Activated T-helper 17 cell treated with anti-CD3 and anti-CD28 coated beads, Interleukin-2, amount 50 U/mL, for 72 hours (primary cell): ENCODE measurements around the gene ESR1. TPM values are rescaled to one million over a fixed set of nuclear protein-coding genes. Genes with fewer than 3 reads are reported as not detected.
"Not testable (repeated sequence)": the region's sequence is repeated elsewhere in the genome, so short reads cannot be mapped to it uniquely, and the experiment has no call there.

ENCODE experiments used
- ATAC-seq: fragments of 150-1000 bp; cut with Tn5 transposase; replicated peaks from 2 replicates; pipeline ENCODE4 v1.10.0; 2021; ENCODE audit warnings: mild to moderate bottlenecking, moderate library complexity
- H3K27ac Mint-ChIP-seq: one replicate; pipeline ENCODE4 v1.8.0; 2022; ENCODE audit warnings: mixed read lengths
- H3K27me3 Mint-ChIP-seq: one replicate; pipeline ENCODE4 v1.8.0; 2022; ENCODE audit warnings: mixed read lengths
- H3K36me3 Mint-ChIP-seq: one replicate; pipeline ENCODE4 v1.8.0; 2022; ENCODE audit warnings: low read depth, mild to moderate bottlenecking, mixed read lengths
- H3K4me1 Mint-ChIP-seq: one replicate; pipeline ENCODE4 v1.8.0; 2022; ENCODE audit warnings: mixed read lengths
- H3K4me3 Mint-ChIP-seq: one replicate; pipeline ENCODE4 v1.8.0; 2022; ENCODE audit warnings: mild to moderate bottlenecking, mixed read lengths
- H3K9me3 Mint-ChIP-seq: one replicate; pipeline ENCODE4 v1.8.0; 2022; ENCODE audit warnings: mixed read lengths
- total RNA-seq, 2 donors: library from RNA; stranded (reverse); gene quantifications; one replicate each; pipeline ENCODE4 v1.2.3, GENCODE V29; 2022

The ESR1 gene
- total RNA-seq, 2 donors from 2014 or later = 0.50 TPM; not detected in 1

GRCh38 chr6:152004896-152005295 lies 197.4 kb downstream of the ESR1 start:
- Mint-ChIP-seq H3K4me3 (no peak overlapping the region), H3K36me3 (no peaks in the 10 kb centered on the region), H3K27me3 (no peaks in the 10 kb centered on the region), H3K27ac (no peak overlapping the region), H3K4me1 (no peaks in the 10 kb centered on the region), H3K9me3 (no peaks in the 10 kb centered on the region)
- ATAC-seq = no peak

- H3K9me3 Mint-ChIP-seq = no peaks in the 10 kb centered on the region
- H3K4me3 Mint-ChIP-seq = no peak overlapping the region
- no peak for ATAC-seq
- H3K27ac Mint-ChIP-seq = no peak overlapping the region
- no peaks in the 10 kb centered on the region for H3K4me1 Mint-ChIP-seq
- peaks cover 8% of the 10 kb centered on the region for H3K27me3 Mint-ChIP-seq
- no peaks in the 10 kb centered on the region for H3K36me3 Mint-ChIP-seq
Measured at GRCh38 chr6:152008779-152009178, 201.3 kb downstream of the ESR1 start.

DNA sequence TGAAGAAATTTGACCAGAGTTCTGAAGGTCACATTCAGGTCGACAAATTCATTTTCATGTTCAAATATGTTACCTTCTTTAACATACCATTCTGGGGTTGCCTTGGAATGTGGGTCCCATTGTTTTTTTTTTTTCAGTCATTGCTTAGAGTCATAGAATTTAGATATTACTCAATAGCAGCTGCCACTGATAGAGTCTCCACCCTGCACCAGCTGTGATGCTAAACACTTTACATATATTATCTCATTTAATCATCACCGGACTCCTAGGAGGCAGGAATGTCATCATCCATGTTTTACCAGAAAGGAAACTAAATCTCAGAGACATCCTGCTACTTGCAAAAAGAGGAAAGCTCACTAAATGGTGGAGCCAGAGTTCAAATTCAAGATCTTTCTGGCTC lies 204.7 kb downstream of the ESR1 start:
- H3K4me3 Mint-ChIP-seq = no peak overlapping the region
- H3K36me3 Mint-ChIP-seq = no peaks in the 10 kb centered on the region
- ATAC-seq = no peak
- H3K9me3 Mint-ChIP-seq = peaks cover 4% of the 10 kb centered on the region
- no peak overlapping the region for H3K27ac Mint-ChIP-seq
- peaks cover 17% of the 10 kb centered on the region for H3K27me3 Mint-ChIP-seq
- no peaks in the 10 kb centered on the region for H3K4me1 Mint-ChIP-seq

GRCh38 chr6:152018876-152019275 lies 211.4 kb downstream of the ESR1 start:
- Mint-ChIP-seq H3K4me3 (no peak overlapping the region), H3K27me3 (peaks cover 14% of the 10 kb centered on the region), H3K4me1 (no peaks in the 10 kb centered on the region), H3K9me3 (peaks cover 9% of the 10 kb centered on the region), H3K27ac (no peak overlapping the region), H3K36me3 (no peaks in the 10 kb centered on the region)
- ATAC-seq = no peak

- H3K9me3 Mint-ChIP-seq = peaks cover 5% of the 10 kb centered on the region
- ATAC-seq = no peak
- H3K27ac Mint-ChIP-seq = no peak overlapping the region
- peaks cover 4% of the 10 kb centered on the region for H3K4me1 Mint-ChIP-seq
- peaks cover 6% of the 10 kb centered on the region for H3K27me3 Mint-ChIP-seq
- no peaks in the 10 kb centered on the region for H3K36me3 Mint-ChIP-seq
- H3K4me3 Mint-ChIP-seq = no peak overlapping the region
Measured at GRCh38 chr6:152022303-152022702, 214.8 kb downstream of the ESR1 start.

GRCh38 chr6:152023613-152024012 lies 216.1 kb downstream of the ESR1 start:
- peaks cover 5% of the 10 kb centered on the region for H3K9me3 Mint-ChIP-seq
- ATAC-seq = no peak
- H3K4me3 Mint-ChIP-seq = no peak overlapping the region
- peaks cover 6% of the 10 kb centered on the region for H3K27me3 Mint-ChIP-seq
- H3K4me1 Mint-ChIP-seq = peaks cover 4% of the 10 kb centered on the region
- no peaks in the 10 kb centered on the region for H3K36me3 Mint-ChIP-seq
- no peak overlapping the region for H3K27ac Mint-ChIP-seq

GRCh38 chr6:152026291-152026690 lies 218.8 kb downstream of the ESR1 start:
- H3K9me3 Mint-ChIP-seq = peaks cover 5% of the 10 kb centered on the region
- no peaks in the 10 kb centered on the region for H3K36me3 Mint-ChIP-seq
- peaks cover 4% of the 10 kb centered on the region for H3K4me1 Mint-ChIP-seq
- no peak overlapping the region for H3K27ac Mint-ChIP-seq
- no peak for ATAC-seq
- H3K4me3 Mint-ChIP-seq = peak overlapping the region; percentile 29
- peaks cover 6% of the 10 kb centered on the region for H3K27me3 Mint-ChIP-seq

GRCh38 chr6:152026744-152027143 lies 219.3 kb downstream of the ESR1 start:
- ATAC-seq, H3K27me3 Mint-ChIP-seq, H3K9me3 Mint-ChIP-seq, H3K4me3 Mint-ChIP-seq, H3K36me3 Mint-ChIP-seq, H3K4me1 Mint-ChIP-seq, H3K27ac Mint-ChIP-seq: not testable (repeated sequence)

GRCh38 chr6:152033765-152034164 lies 226.3 kb downstream of the ESR1 start:
- not testable (repeated sequence) for H3K27me3 Mint-ChIP-seq, ATAC-seq, H3K4me1 Mint-ChIP-seq, H3K9me3 Mint-ChIP-seq, H3K27ac Mint-ChIP-seq, H3K4me3 Mint-ChIP-seq, H3K36me3 Mint-ChIP-seq

GRCh38 chr6:152034631-152035030 lies 227.1 kb downstream of the ESR1 start:
- H3K4me1 Mint-ChIP-seq = no peaks in the 10 kb centered on the region
- no peaks in the 10 kb centered on the region for H3K36me3 Mint-ChIP-seq
- no peak overlapping the region for H3K27ac Mint-ChIP-seq
- no peaks in the 10 kb centered on the region for H3K9me3 Mint-ChIP-seq
- no peaks in the 10 kb centered on the region for H3K27me3 Mint-ChIP-seq
- ATAC-seq = no peak
- no peak overlapping the region for H3K4me3 Mint-ChIP-seq

GRCh38 chr6:152046118-152046517 lies 238.6 kb downstream of the ESR1 start:
- Mint-ChIP-seq H3K4me3 (no peak overlapping the region), H3K27ac (no peak overlapping the region), H3K9me3 (peaks cover 6% of the 10 kb centered on the region), H3K4me1 (no peaks in the 10 kb centered on the region), H3K36me3 (no peaks in the 10 kb centered on the region), H3K27me3 (no peaks in the 10 kb centered on the region)
- no peak for ATAC-seq

DNA sequence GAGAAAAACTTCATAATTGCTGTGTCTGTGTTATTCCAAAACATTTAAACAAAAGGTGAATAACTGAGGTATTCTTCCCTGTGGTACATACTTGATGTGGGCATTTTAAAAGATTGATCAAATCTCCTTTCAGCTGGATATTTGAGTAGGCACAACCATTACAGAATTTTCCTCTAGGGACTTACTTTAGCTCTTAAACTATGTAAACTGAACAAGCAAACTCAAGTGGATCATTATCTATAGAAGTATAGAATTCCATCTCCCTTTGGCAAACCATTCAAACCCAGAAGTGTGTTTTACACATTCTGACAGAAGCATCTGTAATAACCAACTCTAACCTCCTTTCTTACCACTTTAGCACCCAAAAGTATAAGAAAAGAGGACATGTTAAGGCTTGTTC lies 241.4 kb downstream of the ESR1 start:
- Mint-ChIP-seq H3K27ac (no peak overlapping the region), H3K9me3 (no peaks in the 10 kb centered on the region), H3K36me3 (no peaks in the 10 kb centered on the region), H3K27me3 (no peaks in the 10 kb centered on the region), H3K4me1 (no peaks in the 10 kb centered on the region), H3K4me3 (no peak overlapping the region)
- no peak for ATAC-seq

- H3K4me1 Mint-ChIP-seq = no peaks in the 10 kb centered on the region
- no peak overlapping the region for H3K27ac Mint-ChIP-seq
- no peaks in the 10 kb centered on the region for H3K9me3 Mint-ChIP-seq
- no peak for ATAC-seq
- H3K4me3 Mint-ChIP-seq = no peak overlapping the region
- H3K27me3 Mint-ChIP-seq = no peaks in the 10 kb centered on the region
- no peaks in the 10 kb centered on the region for H3K36me3 Mint-ChIP-seq
Measured at GRCh38 chr6:152049502-152049901, 242.0 kb downstream of the ESR1 start.

DNA sequence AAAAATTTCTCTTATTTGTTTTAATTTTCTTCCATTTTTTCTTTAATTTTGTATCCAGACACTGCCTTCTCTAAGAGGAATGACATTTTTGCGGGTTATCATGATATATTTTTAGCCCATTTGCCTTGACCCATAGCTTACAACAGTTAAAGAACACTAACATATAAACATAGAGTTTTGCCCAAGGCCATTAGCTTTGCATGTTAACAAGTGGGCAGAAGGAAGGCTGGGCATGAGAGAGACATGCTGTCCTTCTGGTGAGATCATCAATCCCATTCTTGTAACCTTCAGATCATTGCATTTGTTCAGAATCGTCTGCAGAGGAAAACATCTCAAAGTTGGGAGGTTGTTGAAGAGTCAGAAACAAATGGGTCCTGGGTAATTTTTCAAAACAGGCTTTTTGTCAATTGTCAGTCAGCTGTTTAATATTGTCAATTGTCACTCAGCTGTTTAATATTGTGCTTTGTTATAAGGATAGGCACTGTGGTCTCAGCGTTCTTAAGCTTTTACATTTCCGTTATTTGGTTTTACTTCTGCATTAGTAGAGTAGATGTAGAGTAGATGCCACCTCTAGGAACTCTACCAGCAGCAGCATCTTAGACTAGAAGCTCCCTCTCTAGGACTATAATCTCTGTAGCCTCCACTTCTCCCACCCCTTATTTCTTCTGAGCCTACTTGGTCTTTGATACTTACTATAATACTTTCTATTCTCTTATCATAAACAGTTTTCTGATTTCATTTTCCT lies 243.1 kb downstream of the ESR1 start:
- H3K27ac Mint-ChIP-seq = no peak overlapping the region
- no peaks in the 10 kb centered on the region for H3K4me1 Mint-ChIP-seq
- H3K27me3 Mint-ChIP-seq = peaks cover 2% of the 10 kb centered on the region
- H3K36me3 Mint-ChIP-seq = no peaks in the 10 kb centered on the region
- ATAC-seq = no peak
- no peak overlapping the region for H3K4me3 Mint-ChIP-seq
- no peaks in the 10 kb centered on the region for H3K9me3 Mint-ChIP-seq

DNA sequence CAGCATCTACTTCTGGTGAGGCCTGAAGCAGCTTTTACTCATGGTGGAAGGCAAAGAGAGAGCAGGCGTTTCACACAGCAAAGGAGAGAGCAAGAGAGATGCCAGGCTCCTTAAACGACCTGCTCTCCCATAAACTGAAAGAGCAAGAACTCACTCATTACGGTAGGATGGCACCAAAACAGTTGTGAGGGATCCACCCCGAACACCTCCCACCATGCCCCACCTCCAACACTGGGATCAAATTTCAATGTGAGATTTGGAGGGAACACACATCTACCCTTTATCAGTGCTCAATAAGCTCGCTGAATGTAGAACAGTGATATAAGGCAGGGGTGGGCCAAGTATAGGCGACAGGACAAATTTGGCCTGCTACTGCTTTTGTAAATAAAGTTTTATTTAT lies 244.6 kb downstream of the ESR1 start:
- Mint-ChIP-seq H3K4me3 (no peak overlapping the region), H3K27ac (no peak overlapping the region), H3K9me3 (no peaks in the 10 kb centered on the region), H3K4me1 (no peaks in the 10 kb centered on the region), H3K36me3 (no peaks in the 10 kb centered on the region), H3K27me3 (peaks cover 7% of the 10 kb centered on the region)
- no peak for ATAC-seq

- Mint-ChIP-seq H3K4me1 (no peaks in the 10 kb centered on the region), H3K9me3 (no peaks in the 10 kb centered on the region), H3K36me3 (no peaks in the 10 kb centered on the region), H3K27me3 (peaks cover 10% of the 10 kb centered on the region), H3K27ac (no peak overlapping the region), H3K4me3 (no peak overlapping the region)
- no peak for ATAC-seq
Measured at GRCh38 chr6:152053332-152053731, 245.8 kb downstream of the ESR1 start.
